ENCODE data around the gene CEP97.

The CEP97 gene

DNA sequence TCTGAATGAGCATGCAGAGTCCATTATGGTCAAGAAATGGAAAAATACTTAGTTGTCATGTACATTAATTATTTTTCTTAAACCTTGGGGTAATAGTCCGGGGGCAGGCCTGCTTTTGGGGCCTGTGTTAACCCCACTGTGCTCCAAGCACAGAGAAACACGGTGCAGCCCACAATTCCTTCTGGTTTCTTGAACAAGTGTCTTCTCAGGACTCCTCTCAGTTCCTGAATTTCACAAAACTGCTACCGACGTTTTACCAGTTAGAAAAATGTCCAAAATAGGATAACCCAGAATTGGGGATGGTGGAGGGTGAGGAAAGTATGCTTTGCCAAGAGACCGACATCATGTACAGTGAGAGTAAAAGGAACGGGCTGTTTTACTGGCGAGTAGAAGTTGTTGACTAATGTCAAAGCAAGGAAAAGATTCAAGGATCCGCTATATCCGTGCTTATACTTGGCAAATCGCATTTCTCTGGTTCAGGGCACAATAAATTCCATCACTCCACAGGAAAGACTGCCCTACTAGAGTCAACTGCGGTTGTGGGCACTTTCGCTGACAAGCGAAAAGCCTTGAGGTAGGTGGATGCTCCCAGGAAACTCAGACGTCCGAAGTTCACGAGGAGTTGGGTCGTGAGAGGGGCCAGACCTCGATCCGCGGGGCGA lies 54.1 kb downstream of the CEP97 start:
- FAIRE-seq = no peak

DNA sequence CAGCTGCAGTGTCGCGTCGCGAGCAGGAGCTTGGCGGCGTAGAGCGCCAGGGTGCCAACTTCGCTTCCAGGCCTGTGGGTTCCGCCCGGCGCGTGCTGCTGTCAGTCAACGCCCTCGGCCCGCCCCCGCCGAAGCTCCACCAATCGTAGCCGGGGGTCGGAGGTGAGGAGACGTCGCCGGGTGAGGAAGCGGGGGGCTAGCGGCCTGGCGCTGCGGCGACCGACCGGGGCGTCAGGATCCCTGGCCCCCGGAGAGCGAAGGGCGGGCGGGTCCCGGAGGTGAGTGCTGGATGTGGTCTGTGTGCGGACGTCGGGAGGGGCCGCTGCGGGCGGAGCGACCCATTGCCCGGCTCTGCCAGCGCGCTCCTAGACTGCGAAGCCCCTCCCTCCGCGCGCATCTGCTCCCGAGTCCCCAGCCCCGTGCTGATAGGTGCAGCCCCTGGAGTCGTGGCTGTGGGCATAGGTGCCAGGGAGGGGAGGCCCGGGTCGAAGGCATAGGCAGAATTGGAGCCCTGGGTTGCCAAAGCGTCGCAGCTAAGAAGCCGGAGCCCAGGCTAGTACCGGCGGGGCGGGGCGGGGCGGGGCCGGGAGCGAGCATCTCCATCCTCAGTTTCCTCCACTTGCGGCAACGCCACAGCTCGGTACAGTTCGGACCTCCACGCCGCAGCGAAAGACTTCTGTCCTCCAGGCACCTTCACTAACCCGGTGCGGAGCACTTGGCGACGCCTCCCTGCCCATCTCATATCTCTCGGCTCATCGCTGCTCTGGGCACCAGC lies 54.8 kb downstream of the CEP97 start, which contains the start of gene NXPE3:
Gene NXPE3 (plus strand): TSS at position 165 of the 775 bp plus-strand sequence. CDS start 6,386 bp downstream, outside the sequence.
- no peak for FAIRE-seq

DNA sequence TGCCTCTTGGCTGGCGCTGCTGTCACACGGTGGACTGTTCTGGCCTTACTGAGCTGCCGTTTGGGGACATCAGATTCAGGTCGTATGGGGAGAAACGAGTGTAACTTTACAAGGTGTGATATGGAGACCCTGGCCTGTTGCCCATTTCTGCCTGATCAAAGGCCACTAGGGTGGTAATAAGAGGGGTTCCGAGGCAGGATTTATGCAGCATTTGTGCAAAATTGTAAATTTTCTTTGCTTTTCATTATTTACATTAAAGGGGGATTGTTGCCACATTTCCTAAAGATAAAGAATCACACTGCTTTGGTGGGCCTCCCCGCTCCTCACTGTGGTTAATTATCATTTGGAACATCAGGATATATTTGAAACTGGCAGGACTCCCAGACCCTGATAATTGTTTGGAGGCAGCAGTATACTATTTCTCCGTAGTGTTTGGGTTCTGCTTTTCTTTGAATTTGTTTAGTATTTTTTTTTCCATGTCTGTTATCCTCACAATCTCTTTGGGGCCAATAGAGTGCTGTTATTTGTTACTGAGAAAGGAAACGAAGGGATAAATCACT lies 55.5 kb downstream of the CEP97 start:
- FAIRE-seq = peak; percentile 8

GRCh38 chr3:101780661-101781060 lies 56.2 kb downstream of the CEP97 start:
- FAIRE-seq = no peak

- no peak for FAIRE-seq
These were observed 56.8 kb downstream of the CEP97 start for GRCh38 chr3:101781166-101781565.

DNA sequence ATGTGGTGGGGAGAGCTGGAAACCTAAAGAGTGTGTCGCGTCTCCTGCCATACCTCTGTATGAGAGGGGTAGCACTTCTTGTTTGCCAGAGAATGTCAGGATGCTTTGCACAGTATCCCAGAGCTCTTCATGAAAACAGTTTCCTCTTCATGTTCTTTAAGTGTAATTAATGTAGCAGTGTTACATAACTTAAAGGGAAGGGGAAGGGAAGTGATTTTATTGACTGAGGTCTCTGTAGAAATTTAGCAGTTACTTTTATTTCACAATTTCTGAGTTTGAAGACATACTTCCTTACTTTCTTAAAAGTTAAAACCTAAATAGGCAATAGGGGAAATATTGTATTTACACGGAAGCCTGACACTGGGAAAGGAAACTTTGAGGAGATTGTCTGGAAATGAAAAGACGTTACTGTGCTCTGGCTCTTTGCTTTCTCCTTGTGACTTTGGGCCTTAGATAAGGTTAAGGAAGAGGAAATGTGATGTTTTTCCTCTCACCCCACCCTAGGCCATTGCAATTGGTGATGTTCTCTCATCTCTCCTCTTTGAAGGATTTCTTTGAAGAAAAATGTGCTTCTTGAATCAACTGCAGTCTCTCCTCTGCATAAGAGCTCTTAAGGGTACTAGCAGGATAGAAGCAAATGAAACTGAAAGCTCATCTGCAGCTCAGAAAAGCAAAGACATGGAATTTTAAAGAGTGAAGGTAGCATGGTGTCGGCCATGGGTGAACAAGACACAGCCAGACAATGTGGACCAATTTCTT lies 60.6 kb downstream of the CEP97 start:
- no peak for FAIRE-seq

GRCh38 chr3:101791778-101792177 lies 67.4 kb downstream of the CEP97 start:
- FAIRE-seq = no peak

DNA sequence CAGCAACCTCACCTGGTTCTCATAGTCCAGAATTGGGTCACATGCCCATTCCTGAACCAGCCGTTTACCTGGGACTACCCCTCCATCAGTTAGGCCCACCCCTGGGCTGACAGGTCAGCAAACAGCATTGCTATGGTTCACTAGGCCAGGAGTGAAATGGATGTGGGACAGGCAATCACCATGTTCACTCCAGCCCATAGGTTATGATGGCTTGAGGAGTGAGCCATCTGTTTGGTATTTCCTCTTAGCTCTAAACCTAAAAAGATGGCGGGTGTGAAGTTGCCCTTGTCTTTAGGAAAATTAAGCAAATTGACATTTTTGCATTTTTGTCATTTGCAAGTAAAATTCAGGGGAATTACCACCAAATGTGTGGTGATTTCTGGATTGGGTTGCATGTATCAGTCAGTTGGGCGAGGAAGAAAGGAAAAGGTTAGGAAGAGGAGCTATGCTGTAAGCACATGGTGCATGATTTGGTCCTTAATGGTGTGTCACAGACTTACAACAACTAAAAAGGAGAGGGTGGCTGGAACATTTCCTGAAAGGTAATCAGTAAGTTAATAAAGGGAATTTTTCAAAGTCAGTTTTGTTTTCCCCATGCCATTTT lies 71.8 kb downstream of the CEP97 start:
- no peak for FAIRE-seq

DNA sequence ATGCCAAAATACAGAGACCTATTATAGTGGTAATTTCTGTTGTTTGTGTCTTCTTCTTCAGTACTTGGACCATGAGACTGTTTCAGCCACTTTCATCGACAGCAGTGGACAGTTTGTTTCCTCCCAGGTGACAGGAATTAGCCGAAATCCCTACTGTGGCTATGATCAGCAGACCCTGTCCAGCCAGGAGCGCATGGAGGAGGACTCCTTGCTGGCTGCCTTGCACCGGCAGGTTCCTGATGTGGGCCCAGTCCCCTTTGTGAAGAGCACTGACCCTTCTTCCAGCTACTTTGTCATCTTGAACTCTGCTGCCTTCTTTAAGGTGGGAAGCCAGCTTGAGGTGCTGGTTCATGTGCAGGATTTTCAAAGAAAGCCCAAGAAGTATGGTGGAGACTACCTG lies 76.8 kb downstream of the CEP97 start:
- FAIRE-seq = no peak

- FAIRE-seq = no peak
These were observed 77.8 kb downstream of the CEP97 start for GRCh38 chr3:101802179-101802578.

GRCh38 chr3:101803173-101803782 lies 78.9 kb downstream of the CEP97 start:
- peak; percentile 94 for FAIRE-seq

DNA sequence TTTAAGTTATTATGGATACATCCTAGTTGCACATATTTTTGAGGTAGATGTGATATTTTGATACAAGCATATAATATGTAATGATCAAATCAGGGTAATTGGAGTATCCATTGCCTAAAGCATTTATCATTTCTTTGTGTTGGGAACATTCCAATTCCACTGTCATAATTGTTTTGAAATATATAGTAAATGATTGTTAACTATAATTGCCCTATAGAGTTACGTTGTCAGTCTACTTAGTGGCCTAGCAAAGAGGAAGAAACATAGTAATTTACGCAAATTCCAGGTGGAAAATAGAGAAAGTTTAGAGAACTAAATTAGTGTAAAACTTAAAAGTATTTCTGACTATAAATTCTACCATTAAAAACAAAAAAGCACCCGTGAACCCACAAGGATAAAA lies 79.5 kb downstream of the CEP97 start:
- no peak for FAIRE-seq

- FAIRE-seq = no peak
These were observed 82.1 kb downstream of the CEP97 start for GRCh38 chr3:101806491-101806890.

- FAIRE-seq = no peak
These were observed 83.5 kb downstream of the CEP97 start for GRCh38 chr3:101807888-101808287.

DNA sequence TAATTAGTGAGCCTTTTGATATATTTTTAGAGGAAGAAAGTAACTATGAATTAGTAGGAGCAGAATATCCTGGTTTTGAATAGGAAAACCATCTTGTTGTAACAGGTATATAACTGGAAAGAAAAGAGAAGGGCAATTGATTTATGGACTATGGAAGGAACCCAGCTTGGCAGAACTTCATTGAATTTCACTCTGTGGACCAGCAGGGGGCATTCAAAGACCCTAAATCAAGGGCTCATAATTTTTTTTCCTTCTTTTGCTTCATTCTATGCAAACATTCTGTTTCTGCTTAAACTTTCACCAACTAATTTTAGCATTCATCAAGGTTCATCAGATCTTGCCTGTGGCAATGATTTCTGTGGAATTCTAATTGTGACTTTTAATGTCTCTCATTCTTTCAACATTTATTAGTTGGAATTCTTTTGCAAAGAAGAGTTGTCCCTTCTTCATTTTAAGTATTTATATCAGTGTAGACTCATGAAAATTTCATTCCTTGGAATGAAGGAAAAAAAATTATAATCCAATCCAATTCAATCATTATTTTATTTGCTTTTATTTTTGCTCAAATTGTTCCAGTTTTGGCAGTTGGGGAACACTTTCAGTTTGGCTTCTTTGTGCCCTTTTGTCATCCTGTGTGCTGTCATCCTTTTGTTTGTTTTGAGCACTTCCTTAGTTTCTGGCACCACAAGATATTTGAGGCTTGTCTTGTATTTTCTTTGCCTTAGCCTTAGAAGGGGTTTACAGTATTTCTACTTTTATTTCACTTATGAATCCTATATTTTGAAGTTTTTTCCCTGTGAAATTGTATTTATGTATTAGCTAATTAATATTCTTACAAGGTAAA lies 85.0 kb downstream of the CEP97 start:
- peak; percentile 21 for FAIRE-seq

DNA sequence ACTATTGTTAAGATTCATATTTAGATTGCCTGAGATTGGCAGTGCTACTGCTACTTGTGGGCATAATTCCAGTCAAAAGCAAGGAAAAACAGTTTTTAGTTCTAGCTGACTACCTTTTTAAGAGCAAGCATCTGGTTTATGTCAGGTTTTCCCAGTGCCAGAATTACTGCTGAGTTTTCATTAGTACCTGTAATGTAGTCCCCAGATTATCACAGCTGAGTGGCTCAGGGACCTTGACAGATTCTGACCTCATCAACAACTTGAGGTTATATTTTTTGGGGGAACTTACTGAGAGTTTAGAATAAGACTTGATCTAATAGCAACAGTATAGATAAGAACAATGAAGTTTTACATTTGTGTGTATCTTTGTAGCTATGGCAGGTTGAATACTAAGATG lies 85.6 kb downstream of the CEP97 start:
- no peak for FAIRE-seq

- no peak for FAIRE-seq
These were observed 87.5 kb downstream of the CEP97 start for GRCh38 chr3:101811875-101812274.

DNA sequence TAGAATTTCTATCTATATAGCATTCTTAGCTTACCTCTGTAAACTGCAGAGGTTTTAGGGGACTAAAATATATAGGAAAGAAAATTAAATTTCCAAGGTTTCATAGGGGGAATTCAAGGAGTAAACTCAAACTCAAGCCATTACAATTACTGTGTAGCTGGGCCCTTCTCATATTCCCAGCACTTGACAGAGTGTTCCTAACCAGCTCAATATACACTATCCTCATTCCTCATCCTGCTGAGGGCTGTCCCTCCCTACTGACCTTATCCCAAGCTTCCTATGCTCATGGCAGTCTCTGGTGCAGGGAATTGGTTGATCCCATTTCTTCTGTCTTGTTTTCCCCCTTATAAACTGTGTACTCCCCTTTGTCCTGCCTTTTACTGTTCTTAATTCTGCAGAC lies 88.5 kb downstream of the CEP97 start:
- FAIRE-seq = no peak

- peak; percentile 96 for FAIRE-seq
These were observed 89.5 kb downstream of the CEP97 start for GRCh38 chr3:101813817-101814440.

DNA sequence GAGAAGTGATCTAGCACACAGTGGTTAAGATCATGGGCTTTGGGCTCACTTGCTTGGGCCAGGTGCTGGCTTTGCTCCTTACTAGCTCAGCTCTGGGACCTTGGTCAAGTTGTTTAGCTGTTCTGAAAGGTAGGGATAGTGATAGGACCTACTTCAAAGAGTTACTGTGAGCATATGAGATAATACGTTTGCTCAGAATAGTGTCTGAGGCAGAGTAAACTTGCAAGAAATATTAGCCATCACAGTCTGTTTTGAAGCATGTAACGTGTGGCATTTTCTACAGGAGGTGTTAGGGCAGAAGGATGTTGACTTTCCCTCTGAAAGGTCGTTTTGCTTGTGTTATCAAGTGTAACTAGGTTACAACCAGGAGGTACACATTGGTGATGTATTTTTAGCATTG lies 90.4 kb downstream of the CEP97 start:
- no peak for FAIRE-seq
